Dendritic cell treated with granulocyte-macrophage colony-stimulating factor and Interleukin-4, amounts not matched to agents 40 ng/mL and 50 ng/mL, for 4 days (primary cell): ENCODE results near the gene DYNLT1.
"Not testable (repeated sequence)": the region's sequence is repeated elsewhere in the genome, so short reads cannot be mapped to it uniquely, and the experiment has no call there.

Source experiments
- H3K27ac Mint-ChIP-seq: one replicate; pipeline ENCODE4 v1.8.0; 2022; ENCODE audit warnings: mild to moderate bottlenecking, mixed read lengths
- H3K27me3 Mint-ChIP-seq: one replicate; pipeline ENCODE4 v1.8.0; 2022; ENCODE audit warnings: mild to moderate bottlenecking, mixed read lengths
- H3K36me3 Mint-ChIP-seq: one replicate; pipeline ENCODE4 v1.8.0; 2022; ENCODE audit warnings: low read depth, mixed read lengths
- H3K4me1 Mint-ChIP-seq: one replicate; pipeline ENCODE4 v1.8.0; 2022; ENCODE audit warnings: low read depth, mixed read lengths
- H3K4me3 Mint-ChIP-seq: one replicate; pipeline ENCODE4 v1.8.0; 2022; ENCODE audit warnings: mild to moderate bottlenecking, moderate library complexity, mixed read lengths
- H3K9me3 Mint-ChIP-seq: one replicate; pipeline ENCODE4 v1.8.0; 2022; ENCODE audit warnings: mixed read lengths
- intact Hi-C: fragments of 100-400 bp; cut with micrococcal nuclease; formaldehyde crosslinking; loops from one replicate; pipeline ENCODE4 v1.15.0; 2022

The DYNLT1 gene

GRCh38 chr6:158655569-158656450 is 11.3 kb upstream of the DYNLT1 start:
- H3K27me3 Mint-ChIP-seq = peaks cover 1% of the 10 kb centered on the region
- intact Hi-C loops = no loop called here
- no peaks in the 10 kb centered on the region for H3K9me3 Mint-ChIP-seq
- peak overlapping the region; percentile 51 for H3K27ac Mint-ChIP-seq
- no peaks in the 10 kb centered on the region for H3K36me3 Mint-ChIP-seq
- H3K4me3 Mint-ChIP-seq = no peak overlapping the region
- peaks cover 59% of the 10 kb centered on the region for H3K4me1 Mint-ChIP-seq

- peak overlapping the region; percentile 33 for H3K4me3 Mint-ChIP-seq
- intact Hi-C loops = no loop called here
- peaks cover 1% of the 10 kb centered on the region for H3K27me3 Mint-ChIP-seq
- H3K4me1 Mint-ChIP-seq = peaks cover 53% of the 10 kb centered on the region
- no peaks in the 10 kb centered on the region for H3K9me3 Mint-ChIP-seq
- peak overlapping the region; percentile 76 for H3K27ac Mint-ChIP-seq
- no peaks in the 10 kb centered on the region for H3K36me3 Mint-ChIP-seq
Measured at GRCh38 chr6:158654960-158655489, 10.5 kb upstream of the DYNLT1 start.

GRCh38 chr6:158654498-158654897 is 10.0 kb upstream of the DYNLT1 start:
- peak overlapping the region; percentile 76 for H3K27ac Mint-ChIP-seq
- intact Hi-C loops = no loop called here
- peak overlapping the region; percentile 33 for H3K4me3 Mint-ChIP-seq
- H3K27me3 Mint-ChIP-seq = peaks cover 1% of the 10 kb centered on the region
- H3K9me3 Mint-ChIP-seq = no peaks in the 10 kb centered on the region
- H3K36me3 Mint-ChIP-seq = no peaks in the 10 kb centered on the region
- H3K4me1 Mint-ChIP-seq = peaks cover 53% of the 10 kb centered on the region

DNA sequence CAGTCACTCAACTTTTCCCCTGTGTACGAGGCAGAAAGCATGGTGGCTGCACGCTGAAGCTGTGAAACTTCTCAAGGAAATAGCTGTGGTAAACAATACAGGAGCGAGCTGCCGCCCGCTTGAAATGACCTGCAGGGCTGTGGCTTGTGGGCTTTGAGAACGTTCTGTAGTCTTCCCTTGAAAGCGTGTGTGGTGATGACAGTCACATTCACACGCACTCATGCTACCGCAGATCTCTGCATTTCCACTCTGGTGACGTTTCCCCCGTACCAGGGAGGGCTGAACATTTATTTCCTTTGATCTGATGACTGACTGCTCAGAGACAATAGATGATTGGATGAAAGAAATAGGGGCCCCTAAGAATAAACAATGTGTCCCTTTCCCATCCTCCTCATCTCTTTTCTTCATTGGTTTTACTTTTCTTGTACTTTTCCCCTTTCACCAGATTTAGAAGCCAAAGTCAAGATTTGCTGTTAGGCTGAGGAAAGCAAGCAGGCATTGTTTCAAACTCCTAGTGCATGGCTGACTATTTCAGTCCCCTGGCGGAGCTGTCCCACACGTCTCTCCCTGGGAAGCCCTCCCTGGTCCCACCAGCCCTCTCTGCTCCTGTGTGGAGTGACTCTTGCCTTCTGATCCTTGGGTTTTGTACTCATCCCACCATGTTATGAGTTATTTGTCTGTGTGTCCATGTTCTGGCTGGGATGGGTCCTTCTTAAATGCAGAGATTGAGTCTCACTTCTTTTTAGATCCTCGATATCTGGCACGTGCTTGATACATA is 9.2 kb upstream of the DYNLT1 start:
- intact Hi-C loops = no loop called here
- Mint-ChIP-seq H3K36me3 (no peaks in the 10 kb centered on the region), H3K27ac (peak overlapping the region; percentile 76), H3K4me3 (no peak overlapping the region), H3K27me3 (peaks cover 1% of the 10 kb centered on the region), H3K9me3 (no peaks in the 10 kb centered on the region), H3K4me1 (peaks cover 59% of the 10 kb centered on the region)

GRCh38 chr6:158651981-158652737 is 7.6 kb upstream of the DYNLT1 start:
- H3K9me3 Mint-ChIP-seq, intact Hi-C loops, H3K4me3 Mint-ChIP-seq, H3K27me3 Mint-ChIP-seq, H3K36me3 Mint-ChIP-seq: not testable (repeated sequence)
- peaks cover 63% of the 10 kb centered on the region for H3K4me1 Mint-ChIP-seq
- peak overlapping the region; percentile 76 for H3K27ac Mint-ChIP-seq

DNA sequence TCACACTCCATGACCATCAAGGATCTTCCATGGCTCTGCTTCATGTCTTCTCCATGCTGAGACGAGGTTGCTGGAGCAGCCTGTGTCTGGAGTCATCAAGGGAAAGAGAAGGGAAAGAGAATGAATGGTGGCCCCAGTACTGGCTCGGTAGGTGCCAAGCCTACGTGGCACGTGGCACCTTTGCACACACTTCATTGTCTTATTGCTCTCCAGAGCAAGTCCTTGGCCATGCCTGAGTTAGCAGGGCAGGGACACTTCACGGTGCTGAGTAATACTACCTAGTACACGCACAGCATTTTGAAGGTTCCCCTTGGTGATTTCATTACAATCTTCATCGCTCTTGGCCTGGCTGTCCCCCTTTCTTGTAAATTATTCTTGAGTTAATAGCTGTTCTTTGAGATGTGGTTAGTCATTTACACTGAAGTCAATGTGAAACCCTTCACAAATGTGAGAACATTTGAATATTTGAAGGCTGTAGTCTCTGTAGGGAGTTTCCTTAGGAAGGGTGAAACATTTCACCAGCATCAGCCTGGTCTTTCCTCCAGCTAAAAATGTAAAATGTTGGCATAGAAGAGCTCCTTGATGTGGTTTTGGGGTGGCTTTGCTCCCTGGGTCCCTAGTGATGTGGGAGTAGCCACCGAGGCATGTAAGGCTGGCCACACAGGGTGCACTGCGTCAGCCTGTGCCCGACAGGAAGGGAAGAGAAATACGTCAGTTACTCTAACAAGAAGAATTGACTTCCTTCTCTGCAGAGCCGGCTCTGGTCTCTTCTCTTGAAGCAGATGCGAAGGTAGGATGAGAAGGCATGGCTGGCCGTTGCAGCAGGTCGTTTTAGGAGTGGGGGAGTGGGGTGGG is 5.0 kb upstream of the DYNLT1 start, which contains the start of gene SYTL3:
Gene SYTL3, plus strand, starts transcription at position 766 of the 855 bp plus-strand sequence. CDS start 13,215 bp downstream, outside the sequence.
- H3K9me3 Mint-ChIP-seq = no peaks in the 10 kb centered on the region
- no peak within 1 kb of the TSS for H3K4me3 Mint-ChIP-seq
- H3K27me3 Mint-ChIP-seq = no peaks in the 10 kb centered on the region
- intact Hi-C loops = loop anchor here (5.0 kb wide), 1 partner anchor 38 kb away; no protein-coding TSS in a partner anchor
- peak within 1 kb of the TSS; percentile 84 for H3K27ac Mint-ChIP-seq
- H3K4me1 Mint-ChIP-seq = peaks cover 46% of the 10 kb centered on the region
- H3K36me3 Mint-ChIP-seq = peaks cover 5% of the 10 kb centered on the region

- Mint-ChIP-seq H3K4me3 (no peak overlapping the region), H3K4me1 (peaks cover 38% of the 10 kb centered on the region), H3K9me3 (no peaks in the 10 kb centered on the region), H3K27ac (peak overlapping the region; percentile 84), H3K36me3 (peaks cover 7% of the 10 kb centered on the region), H3K27me3 (no peaks in the 10 kb centered on the region)
- intact Hi-C loops = loop anchor here (5.0 kb wide), 1 partner anchor 39 kb away; no protein-coding TSS in a partner anchor
Measured at GRCh38 chr6:158648682-158649131, 4.2 kb upstream of the DYNLT1 start.

GRCh38 chr6:158647501-158647900 is 3.0 kb upstream of the DYNLT1 start:
- intact Hi-C loops = loop anchor here (5.0 kb wide), 1 partner anchor 40 kb away; no protein-coding TSS in a partner anchor

GRCh38 chr6:158646023-158646910 is 1.7 kb upstream of the DYNLT1 start:
- intact Hi-C loops = loop anchor here (5.0 kb wide), 1 partner anchor 41 kb away; no protein-coding TSS in a partner anchor

More at GRCh38 chr6:158647501-158647900, 3.0 kb upstream of the DYNLT1 start:
- H3K27me3 Mint-ChIP-seq = no peaks in the 10 kb centered on the region
- peaks cover 10% of the 10 kb centered on the region for H3K36me3 Mint-ChIP-seq
- peaks cover 35% of the 10 kb centered on the region for H3K4me1 Mint-ChIP-seq
- H3K4me3 Mint-ChIP-seq = no peak overlapping the region
- H3K27ac Mint-ChIP-seq = no peak overlapping the region
- no peaks in the 10 kb centered on the region for H3K9me3 Mint-ChIP-seq

DNA sequence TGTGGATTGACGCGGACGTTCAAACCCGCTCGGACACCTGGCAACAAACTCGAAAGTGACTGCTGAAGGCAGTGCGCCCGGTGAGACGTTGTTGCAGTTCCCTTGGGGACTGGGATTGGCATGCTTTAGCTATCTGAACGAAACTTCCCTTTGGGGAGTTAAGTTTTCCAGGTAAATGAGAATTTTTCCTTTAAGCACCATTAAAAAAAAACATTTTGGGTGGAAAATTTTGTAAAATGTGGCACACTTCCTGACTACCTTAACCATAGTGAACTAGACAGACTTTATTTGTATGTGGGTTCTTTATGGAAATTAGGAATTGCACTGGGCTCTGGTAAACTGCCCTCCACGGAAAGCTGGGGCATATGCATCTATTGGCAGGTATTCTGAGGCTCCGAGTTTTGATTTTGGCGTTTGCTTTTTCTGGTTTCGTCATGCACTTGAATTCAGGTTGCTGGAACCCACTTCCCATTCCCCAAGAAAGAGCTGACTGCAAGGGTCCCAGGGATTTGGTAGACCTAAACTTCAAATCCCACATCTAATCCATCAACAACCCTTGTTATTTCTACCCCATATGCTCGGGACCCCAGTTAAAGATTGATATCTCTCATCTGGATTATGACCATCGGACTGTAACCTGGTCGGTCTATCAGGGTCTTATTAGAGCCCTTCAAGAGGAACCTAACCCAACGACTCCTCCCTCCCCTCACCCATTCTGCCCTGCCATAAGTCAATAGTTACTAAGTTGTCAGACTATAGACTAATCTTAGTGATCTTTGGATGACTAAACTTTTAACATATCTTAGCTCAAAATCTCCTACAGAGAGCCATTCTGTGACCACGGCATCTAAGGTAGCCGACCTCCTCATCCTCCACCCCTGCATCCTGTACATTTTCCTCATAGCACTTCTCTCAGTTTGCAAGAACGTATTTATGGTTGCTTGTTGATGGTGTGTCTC is 800 bp upstream of the DYNLT1 start:
- intact Hi-C loops = loop anchor here (5.0 kb wide), 1 partner anchor 42 kb away; no protein-coding TSS in a partner anchor
- peaks cover 49% of the 10 kb centered on the region for H3K4me1 Mint-ChIP-seq
- no peaks in the 10 kb centered on the region for H3K9me3 Mint-ChIP-seq
- H3K36me3 Mint-ChIP-seq = peaks cover 25% of the 10 kb centered on the region
- peak overlapping the region; percentile 93 for H3K4me3 Mint-ChIP-seq
- peak overlapping the region; percentile 93 for H3K27ac Mint-ChIP-seq
- no peaks in the 10 kb centered on the region for H3K27me3 Mint-ChIP-seq

More at GRCh38 chr6:158646023-158646910, 1.7 kb upstream of the DYNLT1 start:
- no peaks in the 10 kb centered on the region for H3K9me3 Mint-ChIP-seq
- H3K4me3 Mint-ChIP-seq = no peak overlapping the region
- H3K36me3 Mint-ChIP-seq = peaks cover 20% of the 10 kb centered on the region
- H3K4me1 Mint-ChIP-seq = peaks cover 44% of the 10 kb centered on the region
- no peaks in the 10 kb centered on the region for H3K27me3 Mint-ChIP-seq
- peak overlapping the region; percentile 5 for H3K27ac Mint-ChIP-seq

DNA sequence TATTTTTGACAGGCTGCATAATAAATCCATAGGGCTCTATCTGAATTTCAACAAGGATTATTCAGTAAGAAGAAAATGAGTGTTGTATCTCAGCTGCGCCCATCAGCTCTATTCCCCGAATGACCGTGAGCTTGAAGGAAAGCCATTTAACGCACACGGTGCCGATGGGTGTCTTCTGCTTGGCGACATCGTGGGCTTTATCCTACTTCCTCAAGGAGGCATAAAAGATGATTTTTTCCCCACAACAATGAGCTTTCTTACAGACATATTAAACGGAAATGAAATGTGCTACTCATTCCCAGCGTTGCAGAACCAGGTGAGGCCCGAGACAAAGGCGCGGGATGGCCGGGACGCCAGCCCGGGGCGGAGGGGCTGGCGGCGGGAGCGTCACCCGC is 710 bp downstream of the DYNLT1 start:
- H3K9me3 Mint-ChIP-seq = no peaks in the 10 kb centered on the region
- intact Hi-C loops = loop anchor here (1.0 kb wide), 1 partner anchor 23 kb away; no protein-coding TSS in a partner anchor
- peaks cover 35% of the 10 kb centered on the region for H3K36me3 Mint-ChIP-seq
- peaks cover 48% of the 10 kb centered on the region for H3K4me1 Mint-ChIP-seq
- H3K27ac Mint-ChIP-seq = peak overlapping the region; percentile 93
- H3K27me3 Mint-ChIP-seq = no peaks in the 10 kb centered on the region
- H3K4me3 Mint-ChIP-seq = peak overlapping the region; percentile 93
